ENCODE results near the gene ANKRD44.
A peak's percentile ranks its signal among the peaks of the same experiment; 100 is the strongest.
"Not testable (repeated sequence)": the region's sequence is repeated elsewhere in the genome, so short reads cannot be mapped to it uniquely, and the experiment has no call there.

Gene ANKRD44

DNA sequence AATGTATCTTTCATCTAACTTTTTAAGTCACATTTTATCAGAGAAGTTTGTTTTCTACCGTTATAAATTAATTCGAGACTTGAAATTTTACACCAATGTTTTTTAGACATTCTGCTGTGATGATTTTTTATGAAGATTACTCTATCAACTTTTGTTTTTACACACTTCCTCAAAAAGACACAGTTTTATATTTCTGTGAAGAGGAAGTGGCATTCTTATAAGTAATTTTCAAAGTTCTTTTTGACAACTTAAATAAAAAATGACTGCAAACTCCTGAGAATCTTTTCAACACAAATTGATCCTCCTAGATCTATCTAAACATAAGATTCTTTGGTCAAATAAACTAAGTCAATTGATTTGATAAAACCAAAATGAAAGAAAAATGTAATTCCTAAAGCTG lies 13.7 kb downstream of the ANKRD44 start:
- Histone ChIP-seq H3K4me1 (ENCODE audit: insufficient read depth, poor library complexity, severe bottlenecking) (no peaks in the 10 kb centered on the region), H3K36me3 (ENCODE audit: low read depth) (no peaks in the 10 kb centered on the region), H3K27me3 (ENCODE audit: insufficient read depth, poor library complexity, severe bottlenecking) (no peaks in the 10 kb centered on the region), H3K4me3 (ENCODE audit: severe bottlenecking) (no peak overlapping the region), H3K27ac (ENCODE audit: poor library complexity, severe bottlenecking) (no peak overlapping the region), H3K9me3 (ENCODE audit: severe bottlenecking) (no peaks in the 10 kb centered on the region)
- ATAC-seq (ENCODE audit: low read depth): no peak
- DNase-seq (ENCODE audit: low spot score): no peak
- TF ChIP-seq, protein P1, sequence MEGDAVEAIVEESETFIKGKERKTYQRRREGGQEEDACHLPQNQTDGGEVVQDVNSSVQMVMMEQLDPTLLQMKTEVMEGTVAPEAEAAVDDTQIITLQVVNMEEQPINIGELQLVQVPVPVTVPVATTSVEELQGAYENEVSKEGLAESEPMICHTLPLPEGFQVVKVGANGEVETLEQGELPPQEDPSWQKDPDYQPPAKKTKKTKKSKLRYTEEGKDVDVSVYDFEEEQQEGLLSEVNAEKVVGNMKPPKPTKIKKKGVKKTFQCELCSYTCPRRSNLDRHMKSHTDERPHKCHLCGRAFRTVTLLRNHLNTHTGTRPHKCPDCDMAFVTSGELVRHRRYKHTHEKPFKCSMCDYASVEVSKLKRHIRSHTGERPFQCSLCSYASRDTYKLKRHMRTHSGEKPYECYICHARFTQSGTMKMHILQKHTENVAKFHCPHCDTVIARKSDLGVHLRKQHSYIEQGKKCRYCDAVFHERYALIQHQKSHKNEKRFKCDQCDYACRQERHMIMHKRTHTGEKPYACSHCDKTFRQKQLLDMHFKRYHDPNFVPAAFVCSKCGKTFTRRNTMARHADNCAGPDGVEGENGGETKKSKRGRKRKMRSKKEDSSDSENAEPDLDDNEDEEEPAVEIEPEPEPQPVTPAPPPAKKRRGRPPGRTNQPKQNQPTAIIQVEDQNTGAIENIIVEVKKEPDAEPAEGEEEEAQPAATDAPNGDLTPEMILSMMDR (IDR thresholded peaks at IDR 0.05; ENCODE audit: poor library complexity, severe bottlenecking): no peak

DNA sequence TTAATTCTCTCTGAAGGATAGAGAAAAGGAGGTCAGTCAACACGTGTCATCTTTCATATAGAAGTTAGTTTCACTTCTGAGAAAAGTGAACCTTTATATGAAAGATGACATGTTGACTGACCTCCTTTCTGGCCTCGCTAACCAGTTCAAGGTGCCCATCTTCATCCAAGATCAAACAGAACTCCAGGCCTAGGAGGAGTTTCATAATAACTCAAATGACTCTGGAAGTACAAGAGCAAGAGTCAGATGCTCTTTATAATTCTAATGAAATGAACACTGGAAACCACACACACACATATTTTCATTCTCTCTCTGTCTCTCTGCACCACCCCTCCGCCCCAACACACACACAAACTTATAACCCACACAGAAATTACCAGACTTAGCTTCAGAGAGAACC lies 16.3 kb downstream of the ANKRD44 start:
- Histone ChIP-seq H3K27ac (ENCODE audit: poor library complexity, severe bottlenecking) (no peak overlapping the region), H3K4me3 (ENCODE audit: severe bottlenecking) (no peak overlapping the region), H3K36me3 (ENCODE audit: low read depth) (no peaks in the 10 kb centered on the region), H3K4me1 (ENCODE audit: insufficient read depth, poor library complexity, severe bottlenecking) (no peaks in the 10 kb centered on the region), H3K9me3 (ENCODE audit: severe bottlenecking) (no peaks in the 10 kb centered on the region), H3K27me3 (ENCODE audit: insufficient read depth, poor library complexity, severe bottlenecking) (no peaks in the 10 kb centered on the region)
- TF ChIP-seq, protein P1 (IDR thresholded peaks at IDR 0.05; ENCODE audit: poor library complexity, severe bottlenecking): no peak
- ATAC-seq (ENCODE audit: low read depth) (no peak), DNase-seq (ENCODE audit: low spot score) (no peak)

GRCh38 chr2:197293252-197294007 lies 17.1 kb downstream of the ANKRD44 start:
- no peaks in the 10 kb centered on the region for H3K9me3 ChIP-seq (ENCODE audit: severe bottlenecking)
- ATAC-seq (ENCODE audit: low read depth) (no peak), DNase-seq (ENCODE audit: low spot score) (no peak)
- no peaks in the 10 kb centered on the region for H3K27me3 ChIP-seq (ENCODE audit: insufficient read depth, poor library complexity, severe bottlenecking)
- no peak overlapping the region for H3K27ac ChIP-seq (ENCODE audit: poor library complexity, severe bottlenecking)
- TF ChIP-seq, protein P1 (IDR thresholded peaks at IDR 0.05; ENCODE audit: poor library complexity, severe bottlenecking): no peak
- no peaks in the 10 kb centered on the region for H3K4me1 ChIP-seq (ENCODE audit: insufficient read depth, poor library complexity, severe bottlenecking)
- no peaks in the 10 kb centered on the region for H3K36me3 ChIP-seq (ENCODE audit: low read depth)
- H3K4me3 ChIP-seq (ENCODE audit: severe bottlenecking): no peak overlapping the region

DNA sequence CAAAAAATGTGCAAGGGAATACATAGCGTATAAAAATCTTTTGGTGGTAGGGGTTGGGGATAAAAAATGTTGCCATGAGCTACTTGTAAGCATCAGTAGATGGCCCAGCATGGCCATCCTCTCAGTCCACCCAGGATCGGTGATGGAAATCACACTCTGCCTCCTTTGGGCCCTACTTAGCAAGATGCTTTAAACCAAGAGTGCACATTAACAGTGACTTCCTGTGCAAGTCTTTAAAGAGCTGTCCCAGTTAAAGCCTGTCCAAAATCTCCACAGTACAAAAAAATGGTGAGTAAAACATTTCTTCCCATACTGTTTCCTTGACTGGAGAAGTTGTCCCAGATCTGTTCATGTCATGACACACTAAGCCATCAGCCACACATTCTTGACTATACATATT lies 18.0 kb downstream of the ANKRD44 start:
- H3K9me3 ChIP-seq (ENCODE audit: severe bottlenecking): no peaks in the 10 kb centered on the region
- H3K27ac ChIP-seq (ENCODE audit: poor library complexity, severe bottlenecking): no peak overlapping the region
- no peaks in the 10 kb centered on the region for H3K36me3 ChIP-seq (ENCODE audit: low read depth)
- ATAC-seq (ENCODE audit: low read depth) (no peak), DNase-seq (ENCODE audit: low spot score) (no peak)
- TF ChIP-seq, protein P1 (IDR thresholded peaks at IDR 0.05; ENCODE audit: poor library complexity, severe bottlenecking): no peak
- H3K27me3 ChIP-seq (ENCODE audit: insufficient read depth, poor library complexity, severe bottlenecking): no peaks in the 10 kb centered on the region
- H3K4me3 ChIP-seq (ENCODE audit: severe bottlenecking): no peak overlapping the region
- no peaks in the 10 kb centered on the region for H3K4me1 ChIP-seq (ENCODE audit: insufficient read depth, poor library complexity, severe bottlenecking)

DNA sequence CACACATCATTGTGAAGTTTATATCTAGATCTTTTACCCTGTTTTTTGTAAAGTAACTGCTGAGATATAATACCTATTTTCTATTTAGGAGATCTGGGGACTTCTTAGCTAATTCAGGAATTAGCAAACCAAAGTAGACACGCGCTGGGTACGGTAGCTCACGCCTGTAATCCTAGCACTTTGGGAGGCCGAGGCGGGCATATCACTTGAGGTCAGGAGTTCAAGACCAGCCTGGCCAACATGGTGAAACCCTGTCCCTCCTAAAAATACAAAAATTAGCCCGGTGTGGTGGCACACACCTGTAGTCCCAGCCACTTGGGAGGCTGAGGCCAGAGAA lies 23.0 kb downstream of the ANKRD44 start:
- H3K4me1 ChIP-seq (ENCODE audit: insufficient read depth, poor library complexity, severe bottlenecking); H3K9me3 ChIP-seq (ENCODE audit: severe bottlenecking); H3K27me3 ChIP-seq (ENCODE audit: insufficient read depth, poor library complexity, severe bottlenecking); H3K27ac ChIP-seq (ENCODE audit: poor library complexity, severe bottlenecking); DNase-seq (ENCODE audit: low spot score); H3K4me3 ChIP-seq (ENCODE audit: severe bottlenecking); H3K36me3 ChIP-seq (ENCODE audit: low read depth): not testable (repeated sequence)
- peak; percentile 8; the same call in 1 of the 3 replicates for ATAC-seq (ENCODE audit: low read depth)
